Subcutaneous adipose tissue (tissue), 4 donors: ENCODE data around the gene PSEN2. TPM values are rescaled to one million over a fixed set of nuclear protein-coding genes. Genes with fewer than 3 reads are reported as not detected.

Source experiments
- total RNA-seq, 4 donors: library from RNA; depleted of rRNA; stranded (reverse); fragments of >200 nt; gene quantifications; one replicate each; pipeline ENCODE4 v1.1.0, GENCODE V29; 2016
- TF ChIP-seq, protein P1 (sequence below): fragments of 450-650 bp; IDR thresholded peaks from one replicate; pipeline ENCODE4 v1.5.1; 2016; ENCODE audit warnings: low read depth, mild to moderate bottlenecking, control low read depth, antibody characterized with exemption, moderate library complexity

Gene PSEN2
- total RNA-seq, 4 donors from 2014 or later: 14.2 to 37.0 (median 26.5) TPM

DNA sequence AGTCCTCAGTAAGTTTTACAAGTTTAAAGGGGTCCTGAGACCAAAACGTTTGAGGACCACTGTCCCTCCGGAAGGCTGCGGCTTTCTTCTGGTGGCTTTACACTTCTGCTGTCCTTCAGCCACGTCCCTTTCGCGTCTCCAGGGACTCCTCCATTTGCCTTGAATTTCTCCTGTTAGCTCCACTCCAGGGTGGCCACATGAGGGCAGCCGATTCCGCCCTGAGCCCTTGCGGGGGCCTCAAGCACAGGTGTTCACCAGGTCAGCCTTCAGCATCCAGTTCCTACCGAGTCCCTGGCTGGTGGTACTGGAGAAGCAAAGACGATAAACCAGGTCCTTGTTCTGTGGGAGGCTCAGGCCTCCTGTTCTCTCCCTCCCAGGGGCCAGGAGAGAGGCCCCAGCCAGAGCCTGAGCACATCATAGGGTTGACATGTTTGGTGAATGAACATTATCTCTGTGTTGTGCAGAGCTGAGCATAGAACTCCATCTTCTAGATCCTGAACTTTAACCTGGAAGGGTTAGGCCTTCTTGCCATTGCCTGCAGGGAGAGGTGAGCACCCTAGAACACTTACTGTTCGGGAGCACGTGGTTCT is 42.3 kb downstream of the PSEN2 start:
- TF ChIP-seq, protein P1, sequence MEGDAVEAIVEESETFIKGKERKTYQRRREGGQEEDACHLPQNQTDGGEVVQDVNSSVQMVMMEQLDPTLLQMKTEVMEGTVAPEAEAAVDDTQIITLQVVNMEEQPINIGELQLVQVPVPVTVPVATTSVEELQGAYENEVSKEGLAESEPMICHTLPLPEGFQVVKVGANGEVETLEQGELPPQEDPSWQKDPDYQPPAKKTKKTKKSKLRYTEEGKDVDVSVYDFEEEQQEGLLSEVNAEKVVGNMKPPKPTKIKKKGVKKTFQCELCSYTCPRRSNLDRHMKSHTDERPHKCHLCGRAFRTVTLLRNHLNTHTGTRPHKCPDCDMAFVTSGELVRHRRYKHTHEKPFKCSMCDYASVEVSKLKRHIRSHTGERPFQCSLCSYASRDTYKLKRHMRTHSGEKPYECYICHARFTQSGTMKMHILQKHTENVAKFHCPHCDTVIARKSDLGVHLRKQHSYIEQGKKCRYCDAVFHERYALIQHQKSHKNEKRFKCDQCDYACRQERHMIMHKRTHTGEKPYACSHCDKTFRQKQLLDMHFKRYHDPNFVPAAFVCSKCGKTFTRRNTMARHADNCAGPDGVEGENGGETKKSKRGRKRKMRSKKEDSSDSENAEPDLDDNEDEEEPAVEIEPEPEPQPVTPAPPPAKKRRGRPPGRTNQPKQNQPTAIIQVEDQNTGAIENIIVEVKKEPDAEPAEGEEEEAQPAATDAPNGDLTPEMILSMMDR: no peak

GRCh38 chr1:226915672-226915995 is 45.2 kb downstream of the PSEN2 start:
- TF ChIP-seq, protein P1: no peak

- TF ChIP-seq, protein P1: no peak
These were observed 46.1 kb downstream of the PSEN2 start for GRCh38 chr1:226916497-226916896.

GRCh38 chr1:226919587-226919986 is 49.2 kb downstream of the PSEN2 start:
- TF ChIP-seq, protein P1: no peak

- TF ChIP-seq, protein P1: no peak
These were observed 49.6 kb downstream of the PSEN2 start for GRCh38 chr1:226919995-226920394.

DNA sequence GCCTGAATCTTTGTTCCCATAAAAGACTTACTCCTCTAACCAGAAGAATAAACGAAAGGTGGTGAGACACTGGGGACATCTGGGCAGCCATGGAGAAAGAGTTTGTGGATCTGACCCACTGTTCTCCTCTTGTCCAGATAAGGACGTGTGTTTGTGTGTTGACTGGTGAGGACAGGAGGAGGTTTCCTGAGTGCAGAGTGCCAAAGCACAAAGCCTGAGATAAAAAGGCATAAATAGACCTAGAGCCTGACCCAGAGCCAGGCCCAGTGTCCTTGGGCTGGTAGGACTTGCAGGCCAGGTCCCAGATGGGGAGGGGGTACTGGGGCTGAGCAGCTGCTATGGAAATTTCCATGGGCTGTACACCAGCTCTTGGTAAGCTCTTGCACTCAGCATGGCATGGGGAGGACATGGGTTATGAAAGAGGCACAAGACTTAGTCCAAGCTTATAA is 50.1 kb downstream of the PSEN2 start:
- TF ChIP-seq, protein P1: no peak

GRCh38 chr1:226921504-226921903 is 51.1 kb downstream of the PSEN2 start:
- TF ChIP-seq, protein P1: no peak
